Esophagus squamous epithelium (tissue), 5 donors: ENCODE data around the gene KSR2. TPM values are rescaled to one million over a fixed set of nuclear protein-coding genes. Genes with fewer than 3 reads are reported as not detected.

Source experiments
- DNase-seq: peaks from one replicate; lab custom pipeline; 2025; lab: John Stamatoyannopoulos, UW
- H3K27ac ChIP-seq, 4 donors: fragments of 200-600 bp; sonication (generic); one replicate each; pipeline ENCODE4 v1.5.1; 2016 to 2019; ENCODE audit warnings: mild to moderate bottlenecking in 1 of 4
- H3K27me3 ChIP-seq, 4 donors: fragments of 200-600 bp; sonication (generic); 1 replicate in 3 of 4; 2 replicates in 1 of 4; pipeline versions ENCODE4 v1.5.1 to v1.6.0; 2017 to 2021; ENCODE audit warnings: antibody characterized with exemption in 1 of 4
- H3K36me3 ChIP-seq, 3 donors: fragments of 200-600 bp; sonication (generic); one replicate each; pipeline ENCODE4 v1.5.1; 2016 to 2019
- H3K4me1 ChIP-seq, 3 donors: fragments of 200-600 bp; sonication (generic); one replicate each; pipeline ENCODE4 v1.5.1; 2017 to 2019
- H3K4me3 ChIP-seq, 4 donors: fragments of 200-600 bp; sonication (generic); 1 replicate in 3 of 4; 2 replicates in 1 of 4; pipeline ENCODE4 v1.5.1; 2016 to 2019; ENCODE audit warnings: mild to moderate bottlenecking in 2 of 4, moderate library complexity in 1 of 4
- H3K9me3 ChIP-seq, 3 donors: fragments of 200-600 bp; sonication (generic); one replicate each; pipeline ENCODE4 v1.5.1; 2016 to 2019
- POLR2A ChIP-seq, 4 donors: fragments of 450-650 bp; IDR thresholded peaks; one replicate each; pipeline ENCODE4 v1.6.1; 2017; ENCODE audit warnings: antibody characterized with exemption in 4 of 4, mild to moderate bottlenecking in 4 of 4, moderate library complexity in 3 of 4
- WGBS, 2 donors: methylation state at CpG; one replicate each; pipeline ENCODE4 v1.1.5; 2018; 5-methylcytosine and 5-hydroxymethylcytosine counted together
- intact Hi-C: fragments of 100-400 bp; cut with DNase I; formaldehyde crosslinking; loops from one replicate; pipeline ENCODE4 v1.15.0; 2022
- total RNA-seq, 4 donors: library from RNA; depleted of rRNA; stranded (reverse); fragments of >200 nt; gene quantifications; one replicate each; pipeline ENCODE4 v1.1.0, GENCODE V29; 2016
- TF ChIP-seq, protein P1 (sequence below), 6 experiments: fragments of 450-650 bp in 4 of 6; fragments of 200-600 bp in 2 of 6; sonication (generic) in 2 of 6; IDR thresholded peaks; one replicate each; pipeline ENCODE4 v1.5.1; 2016 to 2019; ENCODE audit warnings: antibody characterized with exemption in 6 of 6, mild to moderate bottlenecking in 4 of 6, moderate library complexity in 4 of 6
- donor health status: DM: yes; HTN: yes; CAD: no.

KSR2 gene
- total RNA-seq, 4 donors from 2014 or later, result under 0.01 to 0.13 (median 0.03) TPM

DNA sequence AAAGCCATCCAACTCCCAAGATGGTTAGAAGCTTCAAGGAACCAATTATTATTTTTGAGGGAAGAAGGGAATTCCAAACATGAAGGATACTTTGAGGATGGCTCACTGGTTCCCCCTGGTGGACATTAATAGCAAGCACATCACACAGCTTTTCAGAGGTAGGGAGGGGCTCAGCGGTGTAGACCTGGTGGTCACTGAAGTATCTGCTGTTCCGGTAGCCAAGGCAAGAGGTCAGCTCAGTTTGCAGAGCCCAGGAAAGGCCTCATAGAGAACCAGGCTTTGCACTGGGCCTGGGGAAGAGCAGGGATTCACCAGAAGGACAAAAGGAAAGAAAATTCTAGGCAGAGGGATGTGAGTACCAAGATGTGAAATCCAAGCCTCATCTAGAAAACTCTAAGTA, 118.7 kb downstream of the KSR2 start:
- Histone ChIP-seq H3K9me3 (no peaks in the 10 kb centered on the region), H3K36me3 (no peaks in the 10 kb centered on the region), H3K27ac (no peak overlapping the region), H3K4me3 (no peak overlapping the region), H3K4me1 (peaks cover 0 to 3% (median 0%) of the 10 kb centered on the region in 3 donors), H3K27me3 (peaks cover 0 to 42% (median 0%) of the 10 kb centered on the region in 4 donors)
- 10 to 33% methylated on average over 2 of the region's 2 CpGs for WGBS, 2 donors
- no peak for DNase-seq
- intact Hi-C loops, result no loop called here
- no peak for TF ChIP-seq POLR2A (IDR thresholded peaks at IDR 0.05)
- TF ChIP-seq, protein P1, sequence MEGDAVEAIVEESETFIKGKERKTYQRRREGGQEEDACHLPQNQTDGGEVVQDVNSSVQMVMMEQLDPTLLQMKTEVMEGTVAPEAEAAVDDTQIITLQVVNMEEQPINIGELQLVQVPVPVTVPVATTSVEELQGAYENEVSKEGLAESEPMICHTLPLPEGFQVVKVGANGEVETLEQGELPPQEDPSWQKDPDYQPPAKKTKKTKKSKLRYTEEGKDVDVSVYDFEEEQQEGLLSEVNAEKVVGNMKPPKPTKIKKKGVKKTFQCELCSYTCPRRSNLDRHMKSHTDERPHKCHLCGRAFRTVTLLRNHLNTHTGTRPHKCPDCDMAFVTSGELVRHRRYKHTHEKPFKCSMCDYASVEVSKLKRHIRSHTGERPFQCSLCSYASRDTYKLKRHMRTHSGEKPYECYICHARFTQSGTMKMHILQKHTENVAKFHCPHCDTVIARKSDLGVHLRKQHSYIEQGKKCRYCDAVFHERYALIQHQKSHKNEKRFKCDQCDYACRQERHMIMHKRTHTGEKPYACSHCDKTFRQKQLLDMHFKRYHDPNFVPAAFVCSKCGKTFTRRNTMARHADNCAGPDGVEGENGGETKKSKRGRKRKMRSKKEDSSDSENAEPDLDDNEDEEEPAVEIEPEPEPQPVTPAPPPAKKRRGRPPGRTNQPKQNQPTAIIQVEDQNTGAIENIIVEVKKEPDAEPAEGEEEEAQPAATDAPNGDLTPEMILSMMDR (IDR thresholded peaks at IDR 0.05), result peak; percentile 61 to 80 (median 69)

DNA sequence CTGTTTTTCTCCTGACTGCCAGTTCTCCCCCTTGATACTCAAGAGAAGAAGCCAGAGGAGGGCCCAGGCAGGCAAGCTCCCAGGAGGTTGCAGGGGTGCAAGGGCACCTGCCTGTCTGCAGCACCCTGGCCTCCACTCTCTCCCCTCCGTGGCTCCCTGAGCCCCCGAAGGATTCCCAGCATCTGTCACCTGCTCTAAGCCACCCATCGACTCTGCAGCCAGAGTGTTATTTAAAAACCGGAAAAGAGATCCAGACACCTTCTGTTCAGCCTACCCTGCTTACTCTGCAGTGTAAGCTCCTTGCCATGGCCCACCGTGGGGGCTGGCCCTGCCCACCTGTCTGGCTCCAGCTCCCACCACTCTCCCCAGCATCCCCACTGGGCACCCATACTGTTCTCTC, 121.4 kb downstream of the KSR2 start:
- no peak for DNase-seq
- Histone ChIP-seq H3K4me3 (no peak overlapping the region), H3K4me1 (no peaks in the 10 kb centered on the region), H3K36me3 (no peaks in the 10 kb centered on the region), H3K9me3 (peaks cover 0 to 5% (median 0%) of the 10 kb centered on the region in 3 donors), H3K27me3 (peaks cover 0 to 54% (median 0%) of the 10 kb centered on the region in 4 donors), H3K27ac (no peak overlapping the region)
- TF ChIP-seq, protein P1 (IDR thresholded peaks at IDR 0.05), result no peak
- no peak for TF ChIP-seq POLR2A (IDR thresholded peaks at IDR 0.05)
- intact Hi-C loops, result no loop called here
- WGBS, 2 donors, result 42 to 70% methylated on average over 3 to 5 of the region's 5 CpGs

DNA sequence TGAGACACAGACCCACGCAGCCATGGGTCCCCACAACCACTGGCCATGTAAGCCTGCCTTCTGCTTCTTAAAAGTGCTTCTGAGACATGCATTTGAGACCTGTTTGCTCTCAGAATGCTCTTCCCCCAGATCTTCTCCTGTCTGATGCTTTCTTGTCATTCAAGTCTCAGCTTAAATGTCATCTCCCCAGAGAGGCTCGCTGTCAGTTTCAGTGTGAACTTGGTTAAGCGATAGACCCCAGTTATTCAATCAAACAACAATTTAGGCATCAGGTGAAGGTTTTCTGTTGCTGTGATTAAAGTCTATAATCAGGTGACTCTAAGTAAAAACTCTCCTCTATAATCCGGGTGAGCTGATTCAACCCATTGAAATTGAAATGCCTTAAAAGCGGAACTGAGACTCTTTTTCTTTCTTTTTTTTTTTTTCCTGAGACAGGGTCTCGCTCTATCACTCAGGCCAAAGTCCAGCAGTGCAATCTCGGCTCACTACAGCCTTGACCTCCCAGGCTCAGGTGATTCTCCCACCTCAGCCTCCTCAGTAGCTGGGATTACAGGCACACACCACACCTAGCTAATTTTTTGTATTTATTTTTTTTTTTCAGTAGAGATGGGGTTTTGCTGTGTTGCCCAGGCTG, 123.4 kb downstream of the KSR2 start:
- TF ChIP-seq, protein P1 (IDR thresholded peaks at IDR 0.05), result no peak
- peaks cover 0 to 5% (median 0%) of the 10 kb centered on the region in 3 donors for H3K9me3 ChIP-seq
- no peaks in the 10 kb centered on the region for H3K4me1 ChIP-seq
- WGBS, 2 donors, result 68 to 75% methylated on average over 7 of the region's 7 CpGs
- no peak overlapping the region for H3K27ac ChIP-seq
- intact Hi-C loops, result no loop called here
- H3K27me3 ChIP-seq, result peaks cover 0 to 61% (median 0%) of the 10 kb centered on the region in 4 donors
- H3K36me3 ChIP-seq, result no peaks in the 10 kb centered on the region
- DNase-seq, result no peak
- H3K4me3 ChIP-seq, result no peak overlapping the region

DNA sequence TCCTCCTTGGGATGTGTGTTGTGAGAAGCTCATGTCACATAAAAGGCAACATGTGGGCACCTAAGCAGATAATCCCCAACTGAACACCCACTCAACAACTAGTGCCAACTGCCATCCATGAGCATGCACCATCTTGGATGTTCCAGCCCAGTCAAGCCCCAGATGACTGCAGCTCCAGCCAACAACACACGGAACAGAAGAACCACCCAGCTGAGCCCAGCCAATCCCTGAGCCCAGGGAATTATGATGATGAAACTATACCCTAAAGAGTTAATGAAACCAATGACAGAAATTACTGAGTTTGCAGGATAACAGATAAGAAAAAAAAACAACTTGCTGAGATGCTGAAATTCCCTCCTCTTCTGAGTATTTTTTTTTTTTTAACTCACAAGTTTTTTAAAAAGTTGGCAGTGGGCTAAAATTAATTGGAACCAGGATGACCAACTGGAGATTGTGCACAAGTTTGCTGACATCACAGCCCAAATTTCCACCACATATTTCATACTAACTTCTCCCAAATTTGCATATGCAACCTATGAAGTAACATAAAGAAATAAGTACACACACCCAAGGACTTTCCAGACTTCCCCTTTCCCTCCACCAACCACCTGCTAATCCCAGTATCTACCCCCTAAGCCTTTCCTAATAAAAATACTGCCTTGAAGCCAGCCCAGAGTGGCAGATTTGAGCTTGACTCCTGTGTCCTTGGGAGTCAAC, 124.5 kb downstream of the KSR2 start:
- peaks cover 0 to 5% (median 0%) of the 10 kb centered on the region in 3 donors for H3K9me3 ChIP-seq
- peaks cover 0 to 70% (median 0%) of the 10 kb centered on the region in 4 donors for H3K27me3 ChIP-seq
- H3K4me3 ChIP-seq, result no peak overlapping the region
- no peaks in the 10 kb centered on the region for H3K4me1 ChIP-seq
- H3K36me3 ChIP-seq, result no peaks in the 10 kb centered on the region
- intact Hi-C loops, result no loop called here
- WGBS, 2 donors, result 50 to 56% methylated on average over 1 of the region's 1 CpG
- DNase-seq, result no peak
- no peak overlapping the region for H3K27ac ChIP-seq
- no peak for TF ChIP-seq POLR2A (IDR thresholded peaks at IDR 0.05)
- TF ChIP-seq, protein P1 (IDR thresholded peaks at IDR 0.05), result no peak

DNA sequence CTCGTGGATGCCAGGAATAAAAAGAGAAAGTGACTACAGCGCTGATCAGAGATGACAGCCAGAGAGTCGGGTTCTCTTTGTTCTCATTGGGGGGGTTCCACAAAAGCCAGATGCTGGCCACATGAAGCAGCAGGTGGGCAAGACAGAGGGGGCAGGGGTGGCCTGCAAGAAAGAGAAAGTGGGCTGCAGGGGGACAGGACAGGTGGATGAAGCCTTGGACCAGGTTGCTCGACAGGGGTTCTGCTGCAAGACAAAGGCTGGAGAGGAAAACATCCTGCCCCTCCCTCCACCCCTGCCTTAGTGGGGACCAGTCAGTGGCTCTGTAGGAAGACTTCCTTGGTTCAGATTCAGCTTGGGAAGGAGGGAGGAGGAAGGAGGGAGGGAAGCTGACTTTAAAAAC, 126.2 kb downstream of the KSR2 start:
- no peak overlapping the region for H3K27ac ChIP-seq
- no peak for TF ChIP-seq POLR2A (IDR thresholded peaks at IDR 0.05)
- TF ChIP-seq, protein P1 (IDR thresholded peaks at IDR 0.05), result no peak
- no peak for DNase-seq
- H3K9me3 ChIP-seq, result peaks cover 0 to 5% (median 0%) of the 10 kb centered on the region in 3 donors
- intact Hi-C loops, result no loop called here
- no peaks in the 10 kb centered on the region for H3K4me1 ChIP-seq
- H3K4me3 ChIP-seq, result no peak overlapping the region
- H3K27me3 ChIP-seq, result peaks cover 0 to 76% (median 0%) of the 10 kb centered on the region in 4 donors
- no peaks in the 10 kb centered on the region for H3K36me3 ChIP-seq
- WGBS, 2 donors, result 48 to 73% methylated on average over 4 of the region's 4 CpGs
